Measurements from ENCODE around the gene LTBP4.

The LTBP4 gene

DNA sequence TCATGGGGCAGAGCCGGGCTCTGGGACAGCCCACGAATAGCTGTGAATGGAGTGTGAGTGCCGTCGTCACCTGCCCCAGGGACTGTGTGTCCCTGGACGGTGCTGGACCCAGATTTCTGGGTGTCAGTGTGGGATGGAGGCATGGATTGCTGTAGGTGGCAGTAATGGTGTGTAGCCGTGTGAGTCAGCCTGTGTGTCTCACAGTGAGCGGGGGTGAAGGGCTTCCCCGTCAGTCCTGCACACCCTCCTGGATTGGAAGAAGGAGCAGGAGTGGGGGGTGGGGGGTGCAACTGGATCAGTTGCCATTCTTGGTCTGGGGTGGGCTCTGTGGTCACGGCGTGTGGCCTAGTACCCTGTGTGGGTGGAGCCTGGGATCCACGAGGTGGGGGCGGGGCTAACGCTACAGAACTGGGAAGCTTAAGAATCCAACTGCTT lies 6.5 kb upstream of the LTBP4 start:
- no peak for DNase-seq (ENCODE audit: low read depth, low spot score)

GRCh38 chr19:40596608-40597328 lies 4.4 kb upstream of the LTBP4 start:
- DNase-seq (ENCODE audit: low read depth, low spot score), result no peak

GRCh38 chr19:40597329-40597838 lies 3.8 kb upstream of the LTBP4 start:
- no peak for DNase-seq (ENCODE audit: low read depth, low spot score)

GRCh38 chr19:40598121-40598917 lies 2.9 kb upstream of the LTBP4 start:
- no peak for DNase-seq (ENCODE audit: low read depth, low spot score)

DNA sequence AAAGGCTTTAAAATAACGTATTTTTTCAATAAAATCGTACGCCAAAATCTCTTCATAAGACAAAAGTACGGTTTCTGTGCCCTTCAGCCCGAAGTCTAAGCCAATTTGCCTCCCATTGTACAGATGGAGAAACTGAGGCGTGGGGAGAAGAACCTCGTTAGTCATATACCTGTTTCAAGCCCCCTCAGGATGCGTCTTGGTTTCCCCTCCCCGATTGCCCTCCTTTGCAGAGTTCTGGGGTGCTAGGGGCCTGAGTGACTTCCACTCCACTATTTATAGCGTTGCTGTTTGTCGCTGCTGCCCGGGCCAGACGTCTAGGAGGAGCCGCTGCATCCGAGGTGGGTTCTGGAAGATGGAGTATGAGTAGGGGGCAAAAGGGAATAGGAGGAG lies 2.3 kb upstream of the LTBP4 start:
- DNase-seq (ENCODE audit: low read depth, low spot score), result no peak

DNA sequence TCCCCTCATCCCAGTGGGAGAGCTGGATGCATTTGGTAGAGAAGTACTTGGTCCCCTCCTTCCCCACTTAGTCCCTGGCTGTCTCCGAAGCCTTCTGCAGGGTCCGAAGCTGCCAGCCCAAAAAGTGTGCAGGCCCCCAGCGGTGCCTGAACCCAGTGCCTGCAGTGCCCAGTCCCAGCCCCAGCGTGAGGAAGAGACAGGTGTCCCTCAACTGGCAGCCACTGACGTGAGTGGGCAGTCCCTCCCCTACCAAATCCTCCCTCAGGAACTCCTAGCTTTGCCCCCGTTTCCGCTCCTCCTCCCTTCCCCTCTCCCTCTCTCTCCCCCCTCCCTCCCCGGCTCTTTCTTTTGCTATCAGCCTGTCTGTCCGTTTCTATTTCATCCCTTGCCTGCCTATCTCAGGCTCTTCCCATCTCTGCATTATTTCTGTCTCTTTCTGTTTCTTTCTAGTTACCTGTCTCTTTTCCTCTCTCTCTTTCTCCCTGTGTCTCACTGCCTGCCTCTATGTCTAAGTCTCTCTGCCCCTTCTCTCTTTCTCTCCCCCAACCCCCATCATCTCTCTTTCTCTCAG lies 1.8 kb upstream of the LTBP4 start:
- DNase-seq (ENCODE audit: low read depth, low spot score), result no peak

DNA sequence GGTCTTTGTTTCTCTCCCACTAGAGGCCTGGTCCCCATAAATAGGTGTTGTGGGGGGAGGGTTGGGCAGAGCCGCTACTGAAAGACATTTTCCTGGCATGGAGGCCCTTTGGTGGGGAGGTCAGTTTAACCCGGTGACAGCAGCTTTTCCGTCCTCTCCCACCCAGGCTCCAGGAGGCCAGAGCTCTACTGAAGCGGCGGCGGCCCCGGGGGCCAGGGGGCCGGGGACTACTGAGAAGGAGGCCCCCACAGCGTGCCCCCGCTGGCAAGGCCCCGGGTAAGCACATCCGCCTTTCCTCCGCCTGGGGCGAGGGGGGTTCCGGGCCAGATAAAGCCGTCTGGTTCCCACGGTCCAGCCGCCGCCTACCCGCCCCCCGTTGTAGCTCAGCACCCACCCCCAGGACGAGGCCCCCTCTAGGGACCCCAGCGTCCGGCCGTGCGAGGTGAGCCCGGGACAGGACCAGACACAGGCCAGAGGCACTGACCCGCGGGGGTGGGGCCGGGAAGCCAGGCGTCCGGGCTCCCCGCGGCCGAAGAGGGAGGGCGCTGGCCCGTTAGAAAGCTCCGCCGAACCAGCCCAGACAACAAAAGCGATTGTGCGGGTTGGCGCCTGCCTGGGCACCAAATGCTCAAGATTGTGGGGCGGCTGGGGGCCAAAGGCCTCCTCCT lies 1.1 kb upstream of the LTBP4 start:
- DNase-seq (ENCODE audit: low read depth, low spot score), result no peak

- no peak for DNase-seq (ENCODE audit: low read depth, low spot score)
These were observed 517 bp upstream of the LTBP4 start for GRCh38 chr19:40600570-40601133.

DNA sequence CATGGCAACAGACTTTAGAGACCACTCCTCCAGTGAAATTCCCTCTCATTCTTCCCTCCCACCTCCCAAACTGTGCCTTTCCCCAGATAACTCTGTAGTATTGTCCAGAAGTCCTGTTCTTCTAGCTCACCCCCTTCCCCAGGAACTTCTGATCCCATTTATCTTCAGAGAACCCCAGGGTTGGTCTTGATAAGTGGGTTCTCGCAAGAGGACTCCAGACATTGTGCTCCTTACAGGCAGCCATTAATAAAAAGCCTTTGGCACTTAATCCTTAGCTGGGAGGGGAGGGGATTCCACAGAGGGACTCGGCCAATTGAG lies 1.9 kb downstream of the LTBP4 start:
- DNase-seq (ENCODE audit: low read depth, low spot score), result no peak

DNA sequence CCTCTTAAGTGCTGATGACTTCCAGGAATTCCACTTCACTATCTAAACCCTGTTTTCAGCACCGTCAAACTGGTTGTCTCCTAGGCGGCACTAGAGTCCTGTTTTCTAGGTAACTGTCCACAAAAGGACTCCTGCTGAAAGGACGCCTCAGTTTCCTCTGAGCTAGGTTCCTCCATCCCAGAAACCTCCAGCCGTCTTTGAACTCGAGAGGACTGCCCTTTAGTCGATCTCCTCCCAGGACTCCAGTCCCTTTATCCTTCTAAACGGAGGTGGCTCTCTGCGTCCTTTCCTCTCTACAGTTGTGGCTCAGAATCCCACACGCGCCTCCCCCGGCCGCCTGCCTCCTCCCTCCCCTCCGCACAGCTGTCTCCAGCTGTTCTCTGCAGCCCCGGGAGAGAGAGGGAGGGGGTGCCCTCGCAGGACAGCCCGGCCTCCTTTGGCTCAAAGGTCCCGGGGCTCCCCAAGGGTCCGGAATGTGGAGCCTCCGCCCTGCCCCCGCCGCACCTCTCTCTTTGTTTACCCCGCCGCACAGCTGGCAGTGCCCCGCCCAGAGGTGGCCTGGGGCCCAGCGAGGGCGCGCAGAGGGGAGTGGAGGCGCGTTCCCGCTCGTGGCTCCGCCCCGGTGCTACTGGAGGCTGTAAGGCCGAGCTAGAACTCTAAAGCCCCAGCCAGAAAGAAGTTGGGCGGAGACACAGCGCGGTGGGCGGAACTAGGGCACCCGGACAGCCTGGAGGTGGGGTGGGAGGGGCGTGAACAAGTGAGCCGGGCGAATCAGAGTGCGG lies 2.4 kb downstream of the LTBP4 start:
- no peak for DNase-seq (ENCODE audit: low read depth, low spot score)

DNA sequence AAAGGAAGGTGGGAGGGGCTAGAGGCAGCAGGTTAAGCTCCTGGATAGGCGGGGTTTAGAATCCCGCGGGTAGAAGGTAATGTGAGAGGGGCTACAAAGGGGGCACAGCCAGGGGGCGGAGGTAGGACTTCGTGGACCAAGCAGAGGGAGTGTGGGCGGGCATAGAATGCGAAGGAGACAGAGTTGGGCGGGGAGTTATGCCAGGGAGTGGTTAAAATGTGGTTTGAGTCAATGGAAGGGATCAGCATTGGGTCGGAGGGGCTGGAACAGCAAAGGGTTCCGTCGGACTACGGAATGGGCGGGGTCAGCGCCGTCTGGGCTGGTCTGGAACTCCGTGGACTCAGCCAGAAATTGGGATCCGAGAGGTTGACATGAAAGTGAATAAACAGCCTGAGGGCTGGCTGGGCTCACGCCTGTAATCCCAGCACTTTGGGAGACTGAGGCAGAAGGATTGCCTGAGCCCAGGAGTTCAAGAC lies 3.0 kb downstream of the LTBP4 start:
- peak; percentile 96 for DNase-seq (ENCODE audit: low read depth, low spot score)

- no peak for DNase-seq (ENCODE audit: low read depth, low spot score)
These were observed 3.6 kb downstream of the LTBP4 start for GRCh38 chr19:40604647-40605215.

DNA sequence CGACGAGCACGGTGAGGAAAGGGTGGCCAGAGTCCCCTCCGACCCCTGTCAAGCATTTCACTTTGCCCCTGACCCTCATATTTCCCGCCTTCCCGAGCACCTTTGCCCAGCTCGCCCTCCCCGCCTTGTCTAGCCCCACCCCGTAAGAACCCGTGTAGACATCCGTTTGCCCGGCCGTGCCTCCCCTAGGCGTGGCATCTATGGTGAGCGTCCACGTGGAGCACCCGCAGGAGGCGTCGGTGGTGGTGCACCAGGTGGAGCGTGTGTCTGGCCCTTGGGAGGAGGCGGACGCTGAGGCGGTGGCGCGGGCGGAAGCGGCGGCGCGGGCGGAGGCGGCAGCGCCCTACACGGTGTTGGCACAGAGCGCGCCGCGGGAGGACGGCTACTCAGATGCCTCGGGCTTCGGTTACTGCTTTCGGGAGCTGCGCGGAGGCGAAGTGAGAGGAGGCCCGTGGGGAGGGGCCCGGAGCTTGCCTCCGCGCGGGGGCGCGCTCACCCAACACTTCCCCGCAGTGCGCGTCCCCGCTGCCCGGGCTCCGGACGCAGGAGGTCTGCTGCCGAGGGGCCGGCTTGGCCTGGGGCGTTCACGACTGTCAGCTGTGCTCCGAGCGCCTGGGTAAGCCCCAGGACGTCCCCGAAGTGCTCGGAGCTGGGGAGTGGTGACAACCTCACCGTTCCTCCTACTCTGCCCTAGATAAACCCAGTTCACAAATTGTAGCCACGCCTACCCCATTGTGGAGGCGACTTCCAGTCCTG lies 4.2 kb downstream of the LTBP4 start:
- DNase-seq (ENCODE audit: low read depth, low spot score), result no peak

DNA sequence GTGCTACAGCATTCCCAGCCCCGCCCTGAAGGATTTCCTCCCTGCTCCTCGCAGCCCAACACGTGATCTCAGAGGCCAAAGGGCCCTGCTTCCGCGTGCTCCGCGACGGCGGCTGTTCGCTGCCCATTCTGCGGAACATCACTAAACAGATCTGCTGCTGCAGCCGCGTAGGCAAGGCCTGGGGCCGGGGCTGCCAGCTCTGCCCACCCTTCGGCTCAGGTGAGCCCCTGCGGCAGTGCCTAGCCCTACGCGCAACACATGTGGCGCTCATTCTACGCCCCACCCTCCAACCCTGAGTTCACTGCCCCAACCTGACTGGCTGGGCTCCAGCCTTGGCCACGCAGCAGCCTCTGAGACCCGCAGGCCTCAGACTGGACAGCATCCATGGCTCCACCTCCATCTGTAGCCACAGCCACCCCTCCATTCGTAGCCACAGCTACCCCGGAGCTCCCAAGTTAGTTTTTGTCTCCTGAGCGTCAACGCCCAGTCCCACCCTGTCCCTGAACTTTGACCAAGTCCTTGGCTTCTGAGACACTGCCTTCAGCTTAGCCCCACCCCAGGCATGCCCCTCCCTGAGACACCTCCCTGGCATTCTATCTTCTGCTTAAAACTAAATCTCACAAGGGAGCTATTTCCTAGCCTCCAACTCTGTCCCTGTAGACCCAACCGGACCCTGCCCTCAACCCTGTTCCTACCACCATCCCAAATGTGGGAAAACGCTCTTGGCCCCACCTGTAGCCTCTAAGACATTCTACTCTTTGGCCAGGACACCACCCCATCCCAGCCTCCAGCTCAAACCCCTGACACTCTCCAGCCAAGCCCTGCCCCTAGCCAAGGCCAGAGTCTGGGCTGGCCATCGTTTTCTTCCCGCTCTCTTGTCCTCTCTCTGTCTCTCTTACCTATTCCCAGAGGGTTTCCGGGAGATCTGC lies 6.4 kb downstream of the LTBP4 start:
- DNase-seq (ENCODE audit: low read depth, low spot score), result no peak

DNA sequence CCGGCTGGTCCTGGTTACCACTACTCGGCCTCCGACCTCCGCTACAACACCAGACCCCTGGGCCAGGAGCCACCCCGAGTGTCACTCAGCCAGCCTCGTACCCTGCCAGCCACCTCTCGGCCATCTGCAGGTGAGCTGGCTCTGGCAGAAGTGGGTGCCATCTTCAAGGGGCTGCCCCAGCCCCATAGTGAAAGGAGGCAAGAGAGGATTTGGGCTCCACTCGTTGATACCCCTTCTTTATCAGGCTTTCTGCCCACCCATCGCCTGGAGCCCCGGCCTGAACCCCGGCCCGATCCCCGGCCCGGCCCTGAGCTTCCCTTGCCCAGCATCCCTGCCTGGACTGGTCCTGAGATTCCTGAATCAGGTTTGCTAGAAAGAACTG lies 7.1 kb downstream of the LTBP4 start:
- no peak for DNase-seq (ENCODE audit: low read depth, low spot score)

GRCh38 chr19:40608957-40609356 lies 7.8 kb downstream of the LTBP4 start:
- no peak for DNase-seq (ENCODE audit: low read depth, low spot score)

DNA sequence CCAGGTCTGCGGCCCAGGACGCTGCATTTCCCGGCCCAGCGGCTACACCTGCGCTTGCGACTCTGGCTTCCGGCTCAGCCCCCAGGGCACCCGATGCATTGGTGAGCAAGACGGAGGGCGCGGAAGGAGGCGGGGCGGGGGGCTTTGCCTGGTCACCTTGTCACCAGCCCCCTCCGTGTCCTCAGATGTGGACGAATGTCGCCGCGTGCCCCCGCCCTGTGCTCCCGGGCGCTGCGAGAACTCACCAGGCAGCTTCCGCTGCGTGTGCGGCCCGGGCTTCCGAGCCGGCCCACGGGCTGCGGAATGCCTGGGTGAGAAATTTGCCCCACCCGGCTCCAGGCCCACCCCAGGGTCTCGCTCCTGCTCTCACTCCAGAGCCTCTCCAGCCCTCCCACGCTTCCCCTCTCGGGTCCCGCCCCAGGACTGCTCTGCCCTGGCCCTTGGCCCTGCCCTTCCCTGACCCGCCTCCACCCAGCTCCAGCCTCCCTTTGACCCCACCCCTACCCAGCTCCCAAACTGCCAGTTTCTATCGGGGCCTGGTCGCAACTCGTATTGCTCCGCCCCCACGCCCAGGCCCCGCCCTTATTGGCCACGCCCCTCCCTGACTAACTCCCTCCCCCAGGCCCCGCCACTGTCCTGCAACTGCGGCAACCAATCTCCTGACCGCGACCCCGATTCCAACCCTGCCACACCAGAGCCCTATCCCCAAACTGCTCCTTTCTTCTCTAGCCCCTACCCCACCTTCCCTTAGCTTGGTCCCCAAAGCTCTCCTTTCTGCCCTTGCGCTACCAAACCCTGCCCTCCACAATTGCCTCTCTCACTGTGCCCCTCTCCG lies 8.6 kb downstream of the LTBP4 start:
- DNase-seq (ENCODE audit: low read depth, low spot score), result no peak

All from iPS DF 19.7 (cell line).